GM12875 (cell line): ENCODE measurements around the gene CFAP410.

Source experiments
- H3K4me3 ChIP-seq: one replicate; pipeline ENCODE4 v1.5.1; 2011; ENCODE audit warnings: low read depth, low read length, control low read depth
- TF ChIP-seq, protein P1 (sequence below): IDR thresholded peaks from 2 replicates; pipeline ENCODE4 v1.5.1; 2011; ENCODE audit warnings: low read depth, mild to moderate bottlenecking, control low read depth, inconsistent platforms, low read length, moderate library complexity, borderline replicate concordance; ENCODE audit not compliant: insufficient read depth

The CFAP410 gene

DNA sequence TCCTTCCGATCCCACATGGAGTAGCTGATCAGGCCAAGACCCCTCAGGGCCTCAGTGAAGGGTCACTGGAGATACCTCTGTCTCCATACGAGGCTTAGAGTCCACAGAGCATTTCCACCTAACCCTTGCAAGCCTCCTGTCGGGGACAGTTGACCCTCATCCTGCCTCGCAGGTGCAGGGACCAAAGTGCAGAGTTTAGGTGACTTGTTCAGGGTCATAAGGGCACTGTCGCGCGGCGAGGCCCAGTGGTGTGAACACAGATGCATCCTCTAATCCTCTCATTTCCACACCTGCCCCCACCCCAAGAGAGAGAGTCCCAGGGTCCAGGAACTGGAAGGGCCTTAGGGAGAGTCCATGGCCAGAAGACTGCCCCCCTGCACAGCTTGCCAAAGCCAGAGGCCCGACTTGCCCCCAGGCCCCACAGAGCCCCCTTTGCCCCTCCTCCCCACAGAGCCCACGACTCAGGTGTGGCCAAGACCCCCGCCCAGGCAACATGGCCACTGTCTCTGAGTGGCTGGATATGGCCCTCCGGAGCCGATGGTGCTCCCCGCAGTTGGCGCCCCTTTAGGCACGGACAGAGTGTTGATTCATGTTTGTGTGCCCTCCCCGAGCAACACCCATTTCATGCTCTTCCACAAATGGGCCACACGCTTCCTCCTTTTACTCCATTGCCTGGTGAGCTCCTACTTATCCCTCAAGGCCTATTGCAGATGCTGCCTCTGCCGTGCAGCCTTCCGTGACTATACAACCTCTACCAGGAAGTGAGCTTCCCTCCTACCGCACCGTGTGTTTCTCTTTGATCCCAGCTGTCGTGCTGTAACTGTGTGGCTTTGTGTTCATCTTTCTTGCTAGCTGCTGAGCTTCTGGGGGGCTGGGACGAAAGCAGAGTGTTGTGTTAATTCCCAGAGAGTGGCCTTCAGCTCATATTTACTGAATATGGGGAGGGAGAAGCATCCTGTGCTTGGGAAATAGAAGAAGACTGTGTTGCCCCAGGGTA is 15.9 kb upstream of the CFAP410 start:
- peak overlapping the region; percentile 8 for H3K4me3 ChIP-seq
- TF ChIP-seq, protein P1, sequence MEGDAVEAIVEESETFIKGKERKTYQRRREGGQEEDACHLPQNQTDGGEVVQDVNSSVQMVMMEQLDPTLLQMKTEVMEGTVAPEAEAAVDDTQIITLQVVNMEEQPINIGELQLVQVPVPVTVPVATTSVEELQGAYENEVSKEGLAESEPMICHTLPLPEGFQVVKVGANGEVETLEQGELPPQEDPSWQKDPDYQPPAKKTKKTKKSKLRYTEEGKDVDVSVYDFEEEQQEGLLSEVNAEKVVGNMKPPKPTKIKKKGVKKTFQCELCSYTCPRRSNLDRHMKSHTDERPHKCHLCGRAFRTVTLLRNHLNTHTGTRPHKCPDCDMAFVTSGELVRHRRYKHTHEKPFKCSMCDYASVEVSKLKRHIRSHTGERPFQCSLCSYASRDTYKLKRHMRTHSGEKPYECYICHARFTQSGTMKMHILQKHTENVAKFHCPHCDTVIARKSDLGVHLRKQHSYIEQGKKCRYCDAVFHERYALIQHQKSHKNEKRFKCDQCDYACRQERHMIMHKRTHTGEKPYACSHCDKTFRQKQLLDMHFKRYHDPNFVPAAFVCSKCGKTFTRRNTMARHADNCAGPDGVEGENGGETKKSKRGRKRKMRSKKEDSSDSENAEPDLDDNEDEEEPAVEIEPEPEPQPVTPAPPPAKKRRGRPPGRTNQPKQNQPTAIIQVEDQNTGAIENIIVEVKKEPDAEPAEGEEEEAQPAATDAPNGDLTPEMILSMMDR, result no peak

DNA sequence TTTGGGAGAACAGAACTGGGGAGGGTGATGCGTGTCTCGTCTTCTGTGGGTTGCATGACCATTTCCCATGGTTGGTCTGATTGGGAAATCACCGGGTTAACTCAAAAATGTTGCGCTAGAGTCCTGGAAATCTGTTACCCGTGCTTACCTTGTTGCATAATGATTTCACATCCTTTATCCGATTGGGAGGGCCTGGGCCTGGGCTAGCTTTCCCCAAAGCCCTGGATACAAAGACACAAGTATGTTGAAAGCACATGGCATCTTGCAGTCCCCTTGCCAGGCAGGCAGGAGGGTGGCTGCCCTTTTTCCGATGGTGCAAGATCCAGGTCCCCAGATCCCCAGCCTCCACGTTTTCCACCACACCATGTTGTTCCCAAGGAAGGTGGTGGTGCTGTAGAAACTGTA is 14.8 kb upstream of the CFAP410 start:
- peak overlapping the region; percentile 52 for H3K4me3 ChIP-seq
- TF ChIP-seq, protein P1, result no peak

DNA sequence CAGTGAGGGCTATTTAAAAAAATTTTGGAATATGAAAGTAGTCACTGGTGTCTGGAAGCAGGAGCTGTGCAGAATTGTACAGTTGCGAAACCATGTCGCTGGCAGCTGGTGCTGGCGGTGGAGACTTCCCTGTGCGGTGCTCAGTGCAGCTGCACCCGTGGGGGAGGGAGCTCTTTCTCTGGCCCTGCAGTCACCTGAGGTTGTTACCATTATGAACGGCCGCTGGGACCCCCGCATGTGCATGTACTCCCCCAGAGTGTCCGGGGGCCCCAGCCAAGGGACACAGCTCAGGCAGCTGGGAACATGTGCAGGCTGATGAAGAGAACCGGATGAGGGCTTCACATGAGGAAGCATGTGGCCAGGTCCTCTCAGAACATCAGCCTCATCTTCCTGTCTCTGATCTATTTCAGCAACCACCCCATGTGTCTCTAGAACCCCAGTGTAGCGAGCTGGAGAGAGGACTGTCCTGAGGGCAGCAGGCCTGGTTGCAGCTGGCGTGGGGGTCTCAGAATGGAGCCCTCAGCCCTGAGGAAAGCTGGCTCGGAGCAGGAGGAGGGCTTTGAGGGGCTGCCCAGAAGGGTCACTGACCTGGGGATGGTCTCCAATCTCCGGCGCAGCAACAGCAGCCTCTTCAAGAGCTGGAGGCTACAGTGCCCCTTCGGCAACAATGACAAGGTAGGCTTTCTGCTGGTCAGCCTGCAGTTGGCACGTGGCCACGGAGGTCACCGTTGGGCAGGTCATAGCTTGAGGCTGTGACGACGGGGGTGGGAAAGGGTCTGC is 14.2 kb upstream of the CFAP410 start, which contains the start of gene TRPM2:
Gene TRPM2, plus strand, starts transcription at position 431 of the 780 bp plus-strand sequence. Its CDS starts 80 bp downstream, at position 511.
- peak within 1 kb of the TSS; percentile 52 for H3K4me3 ChIP-seq
- TF ChIP-seq, protein P1, result no peak

DNA sequence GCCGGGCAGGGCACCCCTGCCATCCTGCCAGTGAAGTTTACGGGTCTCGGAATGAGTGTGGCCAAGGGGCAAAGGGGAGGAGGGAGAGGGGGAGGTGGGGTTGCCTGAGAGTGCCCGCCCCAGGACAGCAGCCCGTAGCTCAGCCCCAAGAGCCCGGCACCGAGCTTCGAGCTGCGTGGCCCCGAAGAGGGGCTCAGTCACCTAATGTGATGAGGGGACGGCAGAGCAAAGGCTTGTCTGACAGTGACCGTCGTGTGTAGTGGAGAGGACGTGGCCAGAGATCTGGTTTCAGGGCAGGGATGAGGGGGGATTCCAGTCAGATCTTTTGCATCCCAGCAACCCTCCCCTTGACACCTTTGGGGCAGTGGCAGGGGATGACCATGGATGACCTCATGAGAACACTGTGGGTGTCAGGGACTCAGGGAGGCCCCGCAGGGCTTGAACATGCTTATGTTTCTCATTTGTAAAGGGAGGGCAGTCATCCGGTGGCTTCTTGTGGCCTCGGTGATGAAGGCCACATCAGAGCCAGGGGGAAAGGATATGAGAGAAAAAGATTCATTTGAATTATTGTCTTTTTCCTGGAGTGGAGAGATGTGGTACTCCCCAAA is 13.2 kb upstream of the CFAP410 start:
- TF ChIP-seq, protein P1, result no peak

DNA sequence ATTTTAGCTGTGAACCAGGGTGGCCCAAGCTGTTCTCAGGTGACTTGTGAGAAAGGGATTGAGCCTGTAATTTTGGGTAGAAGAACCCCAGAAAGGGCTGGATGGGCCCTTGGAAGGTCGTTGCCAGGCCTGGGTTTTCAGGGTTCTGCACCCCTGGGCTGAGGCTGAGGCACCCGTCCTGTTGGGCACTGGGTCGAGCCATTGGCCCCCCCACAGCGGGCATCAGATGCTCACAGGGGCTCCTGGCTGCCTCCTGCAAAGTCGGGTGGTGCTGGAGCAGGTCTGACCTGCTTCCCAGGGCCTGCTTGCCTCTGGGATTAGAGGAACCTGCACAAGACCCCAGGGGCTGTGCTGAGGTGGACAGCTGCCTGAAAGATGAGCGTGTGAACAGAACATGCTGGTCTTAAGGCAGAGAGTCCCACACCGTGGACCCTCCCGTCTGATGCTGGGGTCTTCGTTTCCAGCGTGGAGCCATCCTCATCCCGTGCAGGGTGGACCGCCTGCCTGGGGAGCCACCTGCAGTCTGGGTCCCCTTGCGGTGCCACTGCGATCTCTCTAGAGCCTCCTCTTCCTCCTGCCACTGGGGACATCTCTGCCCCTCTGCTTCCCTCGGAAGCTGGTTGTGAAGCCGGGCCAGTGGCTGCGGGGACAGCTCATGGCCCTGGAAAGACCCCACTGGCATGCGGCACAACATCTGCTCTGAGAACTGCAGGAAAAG is 12.5 kb upstream of the CFAP410 start:
- H3K4me3 ChIP-seq, result no peak overlapping the region
- TF ChIP-seq, protein P1, result no peak

More for the DNA sequence above, 13.2 kb upstream of the CFAP410 start:
- no peak overlapping the region for H3K4me3 ChIP-seq

DNA sequence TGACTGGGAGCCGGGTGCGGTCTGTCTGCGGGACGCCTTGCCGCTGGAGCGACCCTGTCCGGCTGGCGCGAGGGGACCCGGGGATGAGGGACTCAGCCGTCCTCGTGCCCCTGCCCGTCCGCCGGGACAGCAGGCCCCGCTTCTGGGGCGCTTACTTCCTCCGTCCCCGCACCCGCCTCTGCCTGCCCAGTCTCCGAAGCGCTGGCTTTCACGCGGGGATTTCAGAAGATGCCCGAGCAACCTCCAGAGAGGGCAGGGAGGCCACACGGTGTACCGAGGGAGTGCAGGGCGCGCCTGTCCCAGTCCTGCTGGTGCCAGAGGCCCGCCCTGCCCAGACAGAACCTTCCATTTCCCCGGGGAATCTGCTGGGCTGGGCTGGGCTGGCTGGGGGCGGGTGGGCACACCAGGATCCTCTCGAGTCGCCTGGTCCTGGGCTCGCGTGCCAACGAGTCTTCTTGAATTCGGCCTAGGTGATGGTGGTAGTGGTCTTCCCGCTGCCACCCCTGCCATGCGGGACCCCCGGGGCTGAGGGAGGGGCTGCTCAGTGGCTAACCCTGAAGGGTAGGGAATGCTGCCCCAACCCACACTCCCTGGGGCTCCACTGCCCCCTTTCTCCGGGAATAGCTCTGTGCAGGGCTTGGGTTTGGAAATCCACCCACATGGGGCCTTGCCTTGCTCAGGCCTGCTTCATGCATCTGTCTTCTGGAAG is 11.7 kb upstream of the CFAP410 start:
- H3K4me3 ChIP-seq, result no peak overlapping the region
- TF ChIP-seq, protein P1, result no peak
